NB4 (cell line): ENCODE results near the gene EPN2.

Experiments
- DNase-seq: peaks from one replicate; pipeline ENCODE4 v3.0.0; 2010; ENCODE audit warnings: low read depth
- H3K4me3 ChIP-seq: one replicate; pipeline ENCODE4 v1.5.1; 2011; ENCODE audit warnings: mild to moderate bottlenecking, low read depth, low read length, moderate library complexity
- CTCF ChIP-seq: IDR thresholded peaks from one replicate; pipeline ENCODE4 v1.5.1; 2012; ENCODE audit warnings: low read depth, low read length
- MAX ChIP-seq: IDR thresholded peaks from 2 replicates; pipeline ENCODE4 v1.6.1; 2011; ENCODE audit warnings: low read depth, low read length
- MYC ChIP-seq: IDR thresholded peaks from 2 replicates; pipeline ENCODE4 v1.6.1; 2011; ENCODE audit warnings: low read depth, low read length
- POLR2A ChIP-seq: IDR thresholded peaks from 2 replicates; pipeline ENCODE4 v1.6.1; 2011; ENCODE audit warnings: mild to moderate bottlenecking; ENCODE audit not compliant: insufficient read length; ENCODE audit errors: extremely low read depth

EPN2 gene

GRCh38 chr17:19372011-19372370 lies 134.8 kb downstream of the EPN2 start:
- DNase-seq, result no peak
- H3K4me3 ChIP-seq, result no peak overlapping the region
- TF ChIP-seq MAX (no peak), POLR2A (no peak), MYC (no peak), CTCF (no peak)

- TF ChIP-seq CTCF, result no peak
- TF ChIP-seq MYC, result no peak
- TF ChIP-seq POLR2A, result no peak
- TF ChIP-seq MAX, result no peak
- no peak for DNase-seq
- no peak overlapping the region for H3K4me3 ChIP-seq
These were observed 135.3 kb downstream of the EPN2 start for GRCh38 chr17:19372439-19372838.

- no peak for DNase-seq
- H3K4me3 ChIP-seq, result no peak overlapping the region
- no peak for TF ChIP-seq CTCF
- TF ChIP-seq POLR2A, result no peak
- no peak for TF ChIP-seq MYC
- no peak for TF ChIP-seq MAX
These were observed 135.8 kb downstream of the EPN2 start for GRCh38 chr17:19372866-19373504.

GRCh38 chr17:19374136-19374535 lies 137.0 kb downstream of the EPN2 start:
- no peak for DNase-seq
- TF ChIP-seq POLR2A (no peak), MYC (no peak), MAX (no peak), CTCF (no peak)

GRCh38 chr17:19375732-19376131 lies 138.6 kb downstream of the EPN2 start:
- TF ChIP-seq MYC, result no peak
- TF ChIP-seq POLR2A, result no peak
- TF ChIP-seq CTCF, result no peak
- no peak for TF ChIP-seq MAX
- no peak overlapping the region for H3K4me3 ChIP-seq
- DNase-seq, result no peak

More at GRCh38 chr17:19374136-19374535, 137.0 kb downstream of the EPN2 start:
- H3K4me3 ChIP-seq, result no peak overlapping the region

- peak overlapping the region; percentile 96 for H3K4me3 ChIP-seq
- TF ChIP-seq CTCF (no peak), POLR2A (no peak), MYC (no peak), MAX (no peak)
- DNase-seq, result no peak
These were observed 139.6 kb downstream of the EPN2 start for GRCh38 chr17:19376811-19377210.
